Fibroblast of villous mesenchyme (primary cell): ENCODE measurements around the gene REPS1. TPM values are rescaled to one million over a fixed set of nuclear protein-coding genes. Genes with fewer than 3 reads are reported as not detected.

ENCODE experiments used
- DNase-seq: peaks from one replicate; pipeline ENCODE4 v3.0.0-alpha.2; 2010; ENCODE audit warnings: low read depth
- H3K4me3 ChIP-seq: 2 replicates; pipeline ENCODE4 v1.5.1; 2011; ENCODE audit warnings: low read depth, mild to moderate bottlenecking, low read length
- CTCF ChIP-seq: IDR thresholded peaks from 2 replicates; pipeline ENCODE4 v1.5.1; 2012; ENCODE audit warnings: low read depth, mild to moderate bottlenecking, low read length; ENCODE audit not compliant: insufficient read depth
- total RNA-seq: library from RNA; depleted of rRNA; stranded (reverse); fragments of >200 nt; gene quantifications from 2 replicates; pipeline ENCODE4 v1.2.3, GENCODE V29; 2012

REPS1 gene
- total RNA-seq, 1 donor, result 43.2 TPM

- TF ChIP-seq CTCF, result no peak
- no peak for DNase-seq
- H3K4me3 ChIP-seq, result no peak overlapping the region
Observed at GRCh38 chr6:138971601-138972000, 16.5 kb downstream of the REPS1 start.

GRCh38 chr6:138970856-138971425 is 17.1 kb downstream of the REPS1 start:
- DNase-seq, result peak; percentile 87
- H3K4me3 ChIP-seq, result no peak overlapping the region
- TF ChIP-seq CTCF, result no peak

- no peak for DNase-seq
- H3K4me3 ChIP-seq, result no peak overlapping the region
- TF ChIP-seq CTCF, result no peak
Observed at GRCh38 chr6:138970159-138970558, 17.9 kb downstream of the REPS1 start.

- no peak overlapping the region for H3K4me3 ChIP-seq
- no peak for DNase-seq
- no peak for TF ChIP-seq CTCF
Observed at GRCh38 chr6:138966870-138967269, 21.2 kb downstream of the REPS1 start.

- H3K4me3 ChIP-seq, result no peak overlapping the region
- TF ChIP-seq CTCF, result peak; percentile 4
Observed at GRCh38 chr6:138965971-138966370, 22.1 kb downstream of the REPS1 start.

GRCh38 chr6:138965291-138965874 is 22.7 kb downstream of the REPS1 start:
- no peak for DNase-seq
- H3K4me3 ChIP-seq, result no peak overlapping the region
- TF ChIP-seq CTCF, result no peak

More at GRCh38 chr6:138965971-138966370, 22.1 kb downstream of the REPS1 start:
- no peak for DNase-seq

- no peak for TF ChIP-seq CTCF
- H3K4me3 ChIP-seq, result no peak overlapping the region
- no peak for DNase-seq
Observed at GRCh38 chr6:138964012-138964411, 24.0 kb downstream of the REPS1 start.
